Measurements from ENCODE around the gene GLDC.

GLDC gene

DNA sequence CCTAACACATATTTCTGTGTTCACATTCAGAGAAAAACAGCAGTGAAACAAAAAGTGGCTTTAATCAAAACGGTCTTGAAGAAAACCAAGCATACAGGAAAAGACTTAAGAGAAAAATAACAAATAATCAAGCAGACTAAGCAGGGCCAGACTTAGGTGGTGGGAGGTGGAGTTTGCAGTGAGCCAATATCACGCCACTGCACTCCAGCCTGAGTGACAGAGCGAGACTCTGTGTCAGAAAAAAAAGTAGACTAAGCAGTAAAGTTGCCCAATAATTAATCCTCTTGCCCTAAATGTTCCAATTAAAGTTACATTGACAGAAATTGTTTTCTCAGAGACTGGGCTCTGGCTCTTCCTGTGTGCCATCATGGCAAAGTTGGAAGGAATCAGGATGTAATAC is 26.6 kb upstream of the GLDC start:
- TF ChIP-seq TAF1 (IDR thresholded peaks at IDR 0.05; ENCODE audit: borderline replicate concordance, insufficient read depth, low read length) (no peak), POLR2AphosphoS5 (IDR thresholded peaks at IDR 0.05; ENCODE audit: low read depth, low read length) (no peak), FOXP2 (optimal IDR thresholded peaks at IDR 0.05; ENCODE audit: borderline replicate concordance, extremely low read depth, extremely low read length, insufficient read depth) (no peak), SIN3A (IDR thresholded peaks at IDR 0.05; ENCODE audit: borderline replicate concordance, insufficient read depth, low read length) (no peak)
- TF ChIP-seq, protein P1, sequence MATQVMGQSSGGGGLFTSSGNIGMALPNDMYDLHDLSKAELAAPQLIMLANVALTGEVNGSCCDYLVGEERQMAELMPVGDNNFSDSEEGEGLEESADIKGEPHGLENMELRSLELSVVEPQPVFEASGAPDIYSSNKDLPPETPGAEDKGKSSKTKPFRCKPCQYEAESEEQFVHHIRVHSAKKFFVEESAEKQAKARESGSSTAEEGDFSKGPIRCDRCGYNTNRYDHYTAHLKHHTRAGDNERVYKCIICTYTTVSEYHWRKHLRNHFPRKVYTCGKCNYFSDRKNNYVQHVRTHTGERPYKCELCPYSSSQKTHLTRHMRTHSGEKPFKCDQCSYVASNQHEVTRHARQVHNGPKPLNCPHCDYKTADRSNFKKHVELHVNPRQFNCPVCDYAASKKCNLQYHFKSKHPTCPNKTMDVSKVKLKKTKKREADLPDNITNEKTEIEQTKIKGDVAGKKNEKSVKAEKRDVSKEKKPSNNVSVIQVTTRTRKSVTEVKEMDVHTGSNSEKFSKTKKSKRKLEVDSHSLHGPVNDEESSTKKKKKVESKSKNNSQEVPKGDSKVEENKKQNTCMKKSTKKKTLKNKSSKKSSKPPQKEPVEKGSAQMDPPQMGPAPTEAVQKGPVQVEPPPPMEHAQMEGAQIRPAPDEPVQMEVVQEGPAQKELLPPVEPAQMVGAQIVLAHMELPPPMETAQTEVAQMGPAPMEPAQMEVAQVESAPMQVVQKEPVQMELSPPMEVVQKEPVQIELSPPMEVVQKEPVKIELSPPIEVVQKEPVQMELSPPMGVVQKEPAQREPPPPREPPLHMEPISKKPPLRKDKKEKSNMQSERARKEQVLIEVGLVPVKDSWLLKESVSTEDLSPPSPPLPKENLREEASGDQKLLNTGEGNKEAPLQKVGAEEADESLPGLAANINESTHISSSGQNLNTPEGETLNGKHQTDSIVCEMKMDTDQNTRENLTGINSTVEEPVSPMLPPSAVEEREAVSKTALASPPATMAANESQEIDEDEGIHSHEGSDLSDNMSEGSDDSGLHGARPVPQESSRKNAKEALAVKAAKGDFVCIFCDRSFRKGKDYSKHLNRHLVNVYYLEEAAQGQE (IDR thresholded peaks at IDR 0.05; ENCODE audit: insufficient read depth in 1 of 2, low read depth in 2 of 2, low read length in 2 of 2): no peak

DNA sequence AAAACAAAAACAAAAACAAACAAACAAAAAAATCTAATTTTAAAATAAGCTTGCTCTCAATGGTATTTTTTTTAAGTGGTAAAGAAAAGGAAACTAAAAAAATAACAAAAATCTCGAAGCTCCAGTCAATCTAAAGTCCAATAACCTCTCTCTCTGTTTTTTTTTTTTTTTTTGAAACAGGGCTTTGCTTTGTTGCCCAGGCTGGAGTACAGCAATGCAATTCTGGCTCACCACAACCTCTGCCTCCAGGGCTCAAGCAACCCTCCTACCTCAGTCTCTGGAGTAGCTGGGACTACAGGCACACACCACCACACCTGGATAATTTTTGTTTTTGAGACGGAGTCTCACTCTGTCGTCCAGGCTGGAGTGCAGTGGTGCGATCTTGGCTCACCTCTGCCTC is 25.9 kb upstream of the GLDC start:
- no peak for TF ChIP-seq TAF1 (IDR thresholded peaks at IDR 0.05; ENCODE audit: borderline replicate concordance, insufficient read depth, low read length)

DNA sequence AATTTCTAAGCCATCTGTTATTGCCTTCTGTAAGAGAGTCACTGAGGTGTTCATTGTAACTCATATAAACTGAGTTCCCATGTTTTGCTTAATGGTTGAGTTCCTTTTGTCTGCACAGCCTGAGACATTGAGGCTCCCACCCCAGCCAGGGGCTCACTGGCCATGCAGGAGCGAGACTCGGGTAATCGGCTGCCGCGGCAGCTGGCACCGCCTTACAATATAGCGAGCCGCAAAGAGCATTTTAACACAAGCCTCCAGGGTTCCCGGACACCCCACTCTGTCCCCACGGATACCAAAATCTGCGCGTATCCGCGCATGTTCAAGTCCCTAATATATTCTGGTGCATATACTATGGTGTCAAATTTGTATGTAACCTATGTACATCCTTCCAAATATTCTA is 24.4 kb upstream of the GLDC start:
- TF ChIP-seq TAF1 (IDR thresholded peaks at IDR 0.05; ENCODE audit: borderline replicate concordance, insufficient read depth, low read length) (no peak), POLR2AphosphoS5 (IDR thresholded peaks at IDR 0.05; ENCODE audit: low read depth, low read length) (no peak), SIN3A (IDR thresholded peaks at IDR 0.05; ENCODE audit: borderline replicate concordance, insufficient read depth, low read length) (no peak), FOXP2 (optimal IDR thresholded peaks at IDR 0.05; ENCODE audit: borderline replicate concordance, extremely low read depth, extremely low read length, insufficient read depth) (no peak)
- TF ChIP-seq, protein P1 (IDR thresholded peaks at IDR 0.05; ENCODE audit: insufficient read depth in 1 of 2, low read depth in 2 of 2, low read length in 2 of 2): no peak

DNA sequence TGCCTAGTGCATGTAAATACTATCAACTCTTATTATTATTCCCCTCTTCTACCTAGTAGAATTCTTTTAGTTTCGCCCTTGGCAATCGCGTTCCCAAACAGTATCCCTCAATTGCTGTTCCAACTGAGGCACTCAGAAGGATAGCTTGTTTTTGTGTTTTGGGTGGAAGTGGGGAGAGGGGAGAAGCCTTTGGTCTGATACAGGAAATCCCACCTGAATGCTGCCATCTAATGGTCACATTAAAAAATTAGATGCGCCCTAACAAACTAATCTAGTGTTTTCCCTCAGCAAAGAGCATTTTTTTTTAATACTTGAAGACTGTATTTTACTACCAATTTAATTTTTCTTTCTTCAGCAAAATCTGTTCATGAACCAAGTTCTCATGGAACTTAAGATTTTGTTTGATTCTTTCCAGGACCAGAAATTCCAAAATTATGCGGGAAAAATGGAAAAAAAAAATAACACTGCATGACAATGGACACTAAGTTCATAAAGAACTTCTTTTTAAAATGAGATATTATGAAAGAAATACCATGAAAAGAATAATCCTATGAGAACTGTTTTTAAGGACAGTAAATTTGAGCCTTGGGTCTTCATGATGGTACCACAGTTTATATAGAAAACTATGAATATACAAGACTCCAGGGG is 22.2 kb upstream of the GLDC start:
- TF ChIP-seq SIN3A (IDR thresholded peaks at IDR 0.05; ENCODE audit: borderline replicate concordance, insufficient read depth, low read length): no peak
- TF ChIP-seq, protein P1 (IDR thresholded peaks at IDR 0.05; ENCODE audit: insufficient read depth in 1 of 2, low read depth in 2 of 2, low read length in 2 of 2): no peak
- no peak for TF ChIP-seq TAF1 (IDR thresholded peaks at IDR 0.05; ENCODE audit: borderline replicate concordance, insufficient read depth, low read length)

DNA sequence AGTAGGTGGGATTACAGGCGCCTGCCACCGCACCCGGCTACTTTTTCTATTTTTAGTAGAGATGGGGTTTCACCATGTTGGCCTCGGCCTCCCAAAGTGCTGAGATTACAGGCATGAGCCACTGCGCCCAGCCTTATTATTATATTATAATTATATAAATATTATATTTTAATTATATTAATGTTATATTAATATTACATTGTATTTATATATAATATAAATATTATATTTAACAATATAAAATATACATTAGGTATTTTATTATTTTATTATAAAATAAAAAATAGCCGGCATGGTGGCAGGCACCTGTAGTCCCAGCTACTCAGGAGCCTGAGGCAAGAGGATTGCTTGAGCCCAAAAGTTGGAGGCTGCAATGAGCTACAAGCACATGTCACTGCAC is 21.6 kb upstream of the GLDC start:
- TF ChIP-seq SIN3A (IDR thresholded peaks at IDR 0.05; ENCODE audit: borderline replicate concordance, insufficient read depth, low read length): no peak
- TF ChIP-seq, protein P1 (IDR thresholded peaks at IDR 0.05; ENCODE audit: insufficient read depth in 1 of 2, low read depth in 2 of 2, low read length in 2 of 2): no peak
- no peak for TF ChIP-seq FOXP2 (optimal IDR thresholded peaks at IDR 0.05; ENCODE audit: borderline replicate concordance, extremely low read depth, extremely low read length, insufficient read depth)
- no peak for TF ChIP-seq POLR2AphosphoS5 (IDR thresholded peaks at IDR 0.05; ENCODE audit: low read depth, low read length)
- TF ChIP-seq TAF1 (IDR thresholded peaks at IDR 0.05; ENCODE audit: borderline replicate concordance, insufficient read depth, low read length): no peak
